GM13977 (cell line): Measurements from ENCODE around the gene KRTAP10-10.
"Not testable (repeated sequence)": the region's sequence is repeated elsewhere in the genome, so short reads cannot be mapped to it uniquely, and the experiment has no call there.

Experiments used
- DNase-seq: peaks from one replicate; pipeline ENCODE4 v3.0.0; 2012; ENCODE audit warnings: low spot score
- in situ Hi-C: fragments of 300-500 bp; cut with MboI; formaldehyde crosslinking; loops from one replicate; pipeline ENCODE4 v1.12.0; 2022; ENCODE audit warnings: low sequenced_read_pairs, low pct_unique_long_range_greater_than_20kb, mixed read lengths, inconsistent platforms; ENCODE audit not compliant: unreplicated experiment
- TF ChIP-seq, protein P1 (sequence below): IDR thresholded peaks from 2 replicates; pipeline ENCODE4 v1.5.1; 2012; ENCODE audit warnings: mild to moderate bottlenecking, control low read depth; ENCODE audit not compliant: insufficient read depth; ENCODE audit errors: extremely low read depth, missing control alignments

Gene KRTAP10-10

GRCh38 chr21:44619886-44620285 lies 17.3 kb upstream of the KRTAP10-10 start:
- no peak for DNase-seq
- in situ Hi-C loops = no loop called here
- TF ChIP-seq, protein P1, sequence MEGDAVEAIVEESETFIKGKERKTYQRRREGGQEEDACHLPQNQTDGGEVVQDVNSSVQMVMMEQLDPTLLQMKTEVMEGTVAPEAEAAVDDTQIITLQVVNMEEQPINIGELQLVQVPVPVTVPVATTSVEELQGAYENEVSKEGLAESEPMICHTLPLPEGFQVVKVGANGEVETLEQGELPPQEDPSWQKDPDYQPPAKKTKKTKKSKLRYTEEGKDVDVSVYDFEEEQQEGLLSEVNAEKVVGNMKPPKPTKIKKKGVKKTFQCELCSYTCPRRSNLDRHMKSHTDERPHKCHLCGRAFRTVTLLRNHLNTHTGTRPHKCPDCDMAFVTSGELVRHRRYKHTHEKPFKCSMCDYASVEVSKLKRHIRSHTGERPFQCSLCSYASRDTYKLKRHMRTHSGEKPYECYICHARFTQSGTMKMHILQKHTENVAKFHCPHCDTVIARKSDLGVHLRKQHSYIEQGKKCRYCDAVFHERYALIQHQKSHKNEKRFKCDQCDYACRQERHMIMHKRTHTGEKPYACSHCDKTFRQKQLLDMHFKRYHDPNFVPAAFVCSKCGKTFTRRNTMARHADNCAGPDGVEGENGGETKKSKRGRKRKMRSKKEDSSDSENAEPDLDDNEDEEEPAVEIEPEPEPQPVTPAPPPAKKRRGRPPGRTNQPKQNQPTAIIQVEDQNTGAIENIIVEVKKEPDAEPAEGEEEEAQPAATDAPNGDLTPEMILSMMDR = no peak

- TF ChIP-seq, protein P1 = no peak
- DNase-seq = no peak
- in situ Hi-C loops = no loop called here
Observed at GRCh38 chr21:44623575-44623974, 13.6 kb upstream of the KRTAP10-10 start.

GRCh38 chr21:44625756-44626155 lies 11.4 kb upstream of the KRTAP10-10 start:
- in situ Hi-C loops = no loop called here
- TF ChIP-seq, protein P1 = no peak
- no peak for DNase-seq

- in situ Hi-C loops = no loop called here
- TF ChIP-seq, protein P1 = no peak
- no peak for DNase-seq
Observed at GRCh38 chr21:44626262-44626661, 10.9 kb upstream of the KRTAP10-10 start.

GRCh38 chr21:44626673-44627143 lies 10.4 kb upstream of the KRTAP10-10 start, which contains the start of gene KRTAP10-9:
Gene KRTAP10-9, plus strand, starts transcription at chr21:44627093. Its CDS starts 79 bp downstream, at chr21:44627172.
- TF ChIP-seq, protein P1 = no peak
- no peak for DNase-seq

DNA sequence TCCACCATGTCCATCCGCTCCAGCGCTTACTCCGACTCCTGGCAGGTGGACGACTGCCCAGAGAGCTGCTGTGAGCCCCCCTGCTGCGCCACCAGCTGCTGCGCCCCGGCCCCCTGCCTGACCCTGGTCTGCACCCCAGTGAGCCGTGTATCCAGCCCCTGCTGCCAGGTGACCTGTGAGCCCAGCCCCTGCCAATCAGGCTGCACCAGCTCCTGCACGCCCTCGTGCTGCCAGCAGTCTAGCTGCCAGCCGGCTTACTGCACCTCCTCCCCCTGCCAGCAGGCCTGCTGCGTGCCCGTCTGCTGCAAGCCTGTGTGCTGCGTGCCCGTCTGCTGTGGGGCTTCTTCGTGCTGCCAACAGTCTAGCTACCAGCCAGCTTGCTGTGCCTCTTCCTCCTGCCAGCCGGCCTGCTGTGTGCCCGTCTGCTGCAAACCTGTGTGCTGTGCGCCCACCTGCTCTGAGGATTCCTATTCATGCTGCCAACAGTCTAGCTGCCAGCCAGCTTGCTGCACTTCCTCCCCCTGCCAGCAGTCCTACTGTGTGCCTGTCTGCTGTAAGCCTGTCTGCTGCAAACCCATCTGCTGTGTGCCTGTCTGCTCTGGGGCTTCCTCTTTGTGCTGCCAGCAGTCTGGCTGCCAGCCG lies 9.9 kb upstream of the KRTAP10-10 start:
- in situ Hi-C loops = not testable (repeated sequence)

More at GRCh38 chr21:44626673-44627143, 10.4 kb upstream of the KRTAP10-10 start, which contains the start of gene KRTAP10-9:
- in situ Hi-C loops = no loop called here

GRCh38 chr21:44627831-44628233 lies 9.3 kb upstream of the KRTAP10-10 start:
- DNase-seq, in situ Hi-C loops: not testable (repeated sequence)

More for the DNA sequence above, 9.9 kb upstream of the KRTAP10-10 start:
- not testable (repeated sequence) for DNase-seq
